Lower leg skin (tissue), 3 donors: ENCODE data around the gene PAAF1.

ENCODE experiments used
- POLR2A ChIP-seq, 2 donors: fragments of 450-650 bp; IDR thresholded peaks; one replicate each; pipeline ENCODE4 v1.6.1; 2016 to 2017; ENCODE audit warnings: antibody characterized with exemption in 2 of 2, mild to moderate bottlenecking in 1 of 2, moderate library complexity in 1 of 2
- TF ChIP-seq, protein P1 (sequence below), 3 donors: fragments of 450-650 bp; IDR thresholded peaks; one replicate each; pipeline ENCODE4 v1.5.1; 2016; ENCODE audit warnings: antibody characterized with exemption in 3 of 3, mild to moderate bottlenecking in 3 of 3, moderate library complexity in 2 of 3

DNA sequence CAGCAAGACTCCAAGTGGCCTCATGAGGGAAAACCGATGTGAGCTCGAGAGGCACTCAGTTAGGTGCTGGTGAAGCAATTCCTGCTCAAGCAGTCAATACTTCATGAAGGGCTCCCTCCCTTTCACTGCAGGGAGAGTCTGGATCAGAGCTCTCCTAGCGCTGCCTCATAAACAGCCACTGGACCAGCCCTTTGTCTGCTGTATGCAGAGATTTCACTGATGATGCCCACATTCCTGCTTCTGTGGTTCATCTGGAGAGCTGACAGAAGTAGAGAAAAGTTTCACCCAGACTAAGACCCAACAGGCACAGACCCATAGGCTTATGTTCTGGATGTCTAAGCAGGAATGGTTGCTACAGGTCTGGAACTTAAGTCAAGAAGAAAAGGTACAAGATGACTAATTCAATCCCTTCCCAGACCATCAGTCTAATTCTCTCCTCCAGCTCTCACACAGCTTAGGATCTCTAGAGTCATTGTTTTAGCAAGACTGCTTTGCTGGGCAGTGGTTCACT is 101.8 kb downstream of the PAAF1 start:
- no peak for TF ChIP-seq POLR2A (IDR thresholded peaks at IDR 0.05)
- TF ChIP-seq, protein P1, sequence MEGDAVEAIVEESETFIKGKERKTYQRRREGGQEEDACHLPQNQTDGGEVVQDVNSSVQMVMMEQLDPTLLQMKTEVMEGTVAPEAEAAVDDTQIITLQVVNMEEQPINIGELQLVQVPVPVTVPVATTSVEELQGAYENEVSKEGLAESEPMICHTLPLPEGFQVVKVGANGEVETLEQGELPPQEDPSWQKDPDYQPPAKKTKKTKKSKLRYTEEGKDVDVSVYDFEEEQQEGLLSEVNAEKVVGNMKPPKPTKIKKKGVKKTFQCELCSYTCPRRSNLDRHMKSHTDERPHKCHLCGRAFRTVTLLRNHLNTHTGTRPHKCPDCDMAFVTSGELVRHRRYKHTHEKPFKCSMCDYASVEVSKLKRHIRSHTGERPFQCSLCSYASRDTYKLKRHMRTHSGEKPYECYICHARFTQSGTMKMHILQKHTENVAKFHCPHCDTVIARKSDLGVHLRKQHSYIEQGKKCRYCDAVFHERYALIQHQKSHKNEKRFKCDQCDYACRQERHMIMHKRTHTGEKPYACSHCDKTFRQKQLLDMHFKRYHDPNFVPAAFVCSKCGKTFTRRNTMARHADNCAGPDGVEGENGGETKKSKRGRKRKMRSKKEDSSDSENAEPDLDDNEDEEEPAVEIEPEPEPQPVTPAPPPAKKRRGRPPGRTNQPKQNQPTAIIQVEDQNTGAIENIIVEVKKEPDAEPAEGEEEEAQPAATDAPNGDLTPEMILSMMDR (IDR thresholded peaks at IDR 0.05) = no peak
